MCF 10A (cell line): Measurements from ENCODE around the gene ENO4. TPM values are rescaled to one million over a fixed set of nuclear protein-coding genes. Genes with fewer than 3 reads are reported as not detected.

Source experiments
- Bru-seq: library from RNA; stranded (reverse); fragments of 400-500 nt; gene quantifications from one replicate; lab custom pipeline; 2021; lab: Mats Ljungman, UMichigan
- BruChase-seq, 2 experiments: library from RNA; stranded (reverse); fragments of 400-500 nt; gene quantifications; one replicate each; lab custom pipeline; 2021; lab: Mats Ljungman, UMichigan
- BruUV-seq: library from RNA; stranded (reverse); fragments of 400-500 nt; replicated peaks from 2 replicates; lab custom pipeline; 2021; lab: Mats Ljungman, UMichigan
- CTCF ChIA-PET: fragments of 300-600 bp; sonication (Branson Sonifier 250); formaldehyde crosslinking; extraction: SDS; loops from one replicate; lab custom pipeline; 2021; ENCODE audit warnings: antibody characterized with exemption, inconsistent platforms; lab: Yijun Ruan, JAX
- POLR2A ChIA-PET: fragments of 300-600, 350-650 bp; sonication (Branson Sonifier 250); formaldehyde crosslinking; extraction: SDS; loops from one replicate; lab custom pipeline; 2020; ENCODE audit warnings: antibody characterized with exemption, inconsistent platforms; lab: Yijun Ruan, JAX
- DNase-seq: peaks from one replicate; pipeline ENCODE4 v3.0.0-alpha.2; 2018; ENCODE audit not compliant: unreplicated experiment
- H3K27ac Mint-ChIP-seq: one replicate; pipeline ENCODE4 v1.8.0; 2022; ENCODE audit warnings: mild to moderate bottlenecking, low read depth, mixed read lengths; ENCODE audit not compliant: unreplicated experiment
- H3K27me3 Mint-ChIP-seq: one replicate; pipeline ENCODE4 v1.8.0; 2022; ENCODE audit warnings: mixed read lengths; ENCODE audit not compliant: insufficient read depth, unreplicated experiment
- H3K36me3 Mint-ChIP-seq: one replicate; pipeline ENCODE4 v1.8.0; 2022; ENCODE audit warnings: mild to moderate bottlenecking, moderate library complexity, mixed read lengths; ENCODE audit not compliant: insufficient read depth, unreplicated experiment
- H3K4me1 Mint-ChIP-seq: one replicate; pipeline ENCODE4 v1.8.0; 2022; ENCODE audit warnings: mixed read lengths; ENCODE audit not compliant: insufficient read depth, unreplicated experiment
- H3K4me3 Mint-ChIP-seq: one replicate; pipeline ENCODE4 v1.8.0; 2022; ENCODE audit warnings: mild to moderate bottlenecking, moderate library complexity, mixed read lengths; ENCODE audit not compliant: unreplicated experiment
- H3K9me3 Mint-ChIP-seq: one replicate; pipeline ENCODE4 v1.8.0; 2022; ENCODE audit warnings: mixed read lengths; ENCODE audit not compliant: unreplicated experiment
- intact Hi-C: fragments of 100-400 bp; cut with micrococcal nuclease; formaldehyde crosslinking; loops from 2 replicates; pipeline ENCODE4 v1.14.1; 2022
- long read RNA-seq: library from polyadenylated mRNA; stranded (forward); transcript quantifications from one replicate; pipeline ENCODE4 v2.0.0, GENCODE V29; 2022
- total RNA-seq: library from RNA; stranded (reverse); gene quantifications from 2 replicates; pipeline ENCODE4 v1.2.3, GENCODE V29; 2022
- TF ChIP-seq, protein P1 (sequence below): fragments of 200-600 bp; IDR thresholded peaks from one replicate; pipeline ENCODE4 v1.8.0; 2022; ENCODE audit warnings: antibody characterized with exemption, mild to moderate bottlenecking; ENCODE audit not compliant: unreplicated experiment

The ENO4 gene, protein sequence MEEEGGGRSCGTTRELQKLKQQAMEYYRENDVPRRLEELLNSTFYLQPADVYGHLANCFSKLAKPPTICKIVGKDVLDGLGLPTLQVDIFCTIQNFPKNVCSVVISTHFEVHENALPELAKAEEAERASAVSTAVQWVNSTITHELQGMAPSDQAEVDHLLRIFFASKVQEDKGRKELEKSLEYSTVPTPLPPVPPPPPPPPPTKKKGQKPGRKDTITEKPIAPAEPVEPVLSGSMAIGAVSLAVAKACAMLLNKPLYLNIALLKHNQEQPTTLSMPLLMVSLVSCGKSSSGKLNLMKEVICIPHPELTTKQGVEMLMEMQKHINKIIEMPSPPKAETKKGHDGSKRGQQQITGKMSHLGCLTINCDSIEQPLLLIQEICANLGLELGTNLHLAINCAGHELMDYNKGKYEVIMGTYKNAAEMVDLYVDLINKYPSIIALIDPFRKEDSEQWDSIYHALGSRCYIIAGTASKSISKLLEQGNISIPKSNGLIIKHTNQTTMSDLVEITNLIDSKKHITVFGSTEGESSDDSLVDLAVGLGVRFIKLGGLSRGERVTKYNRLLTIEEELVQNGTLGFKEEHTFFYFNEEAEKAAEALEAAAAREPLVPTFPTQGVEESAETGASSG
- total RNA-seq (0.15 TPM in 1 of 2 replicates, not detected in the other), Bru-seq, nascent RNA (percentile 21 among the genes with signal in this experiment), BruChase-seq, experiment 1, labeled RNA remaining after a 6-hour chase (percentile 15 among the genes with signal in this experiment), BruChase-seq, experiment 2, labeled RNA remaining after a 2-hour chase (percentile 19 among the genes with signal in this experiment)
- long read RNA-seq, partial matches to known transcripts = 0 of 10 reads
- long read RNA-seq, other reads (novel, unspliced or antisense) = 10 of 10 reads

DNA sequence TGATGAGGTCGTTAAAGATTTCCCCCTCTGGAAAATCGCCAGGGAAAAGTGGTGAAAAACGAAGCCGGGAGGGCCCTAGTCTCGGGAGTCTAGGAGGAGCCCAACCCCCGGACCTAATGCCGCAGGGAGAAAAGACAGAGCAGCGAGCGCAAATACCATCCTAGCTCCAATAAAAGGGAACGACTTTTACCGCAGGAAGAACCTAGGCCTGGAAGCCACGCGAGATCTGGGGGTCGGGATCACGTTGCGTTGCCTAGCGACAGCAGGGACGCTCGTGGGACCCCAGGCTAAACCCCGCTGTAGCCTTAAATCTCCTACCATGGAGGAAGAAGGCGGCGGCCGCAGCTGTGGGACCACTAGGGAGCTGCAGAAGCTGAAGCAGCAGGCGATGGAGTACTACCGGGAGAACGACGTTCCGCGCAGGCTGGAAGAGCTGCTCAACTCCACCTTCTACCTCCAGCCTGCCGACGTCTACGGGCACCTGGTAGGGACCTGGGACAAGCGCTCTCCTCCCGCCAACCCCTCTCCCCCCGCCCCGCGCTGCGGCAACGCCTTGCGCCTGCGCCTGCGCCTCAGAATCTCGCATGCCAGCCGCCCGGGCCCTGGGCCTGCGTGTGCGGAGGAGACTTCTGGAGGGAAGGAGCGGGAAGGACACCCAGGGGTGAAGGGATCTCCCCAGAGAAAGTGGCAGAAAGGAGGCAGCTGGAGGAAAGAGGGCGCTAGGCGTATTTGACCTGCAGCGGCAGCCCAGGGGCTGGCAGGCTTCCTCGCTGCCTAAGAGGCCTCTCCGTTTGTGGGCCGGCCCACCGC is at the start of gene ENO4:
ENO4 (plus strand) TSS at position 252 of the 810 bp plus-strand sequence; CDS start at position 320, 68 bp downstream.
- peak; percentile 89 for DNase-seq
- intact Hi-C loops = loop anchor here (2.0 to 5.0 kb wide), 2 partner anchors 38 to 155 kb away; partner anchors contain the start of gene SHTN1
- Mint-ChIP-seq H3K4me3 (peak within 1 kb of the TSS; percentile 90), H3K4me1 (peaks cover 29% of the 10 kb centered on the region), H3K27me3 (no peaks in the 10 kb centered on the region), H3K9me3 (no peaks in the 10 kb centered on the region), H3K27ac (peak within 1 kb of the TSS; percentile 95), H3K36me3 (no peaks in the 10 kb centered on the region)
- TF ChIP-seq, protein P1, sequence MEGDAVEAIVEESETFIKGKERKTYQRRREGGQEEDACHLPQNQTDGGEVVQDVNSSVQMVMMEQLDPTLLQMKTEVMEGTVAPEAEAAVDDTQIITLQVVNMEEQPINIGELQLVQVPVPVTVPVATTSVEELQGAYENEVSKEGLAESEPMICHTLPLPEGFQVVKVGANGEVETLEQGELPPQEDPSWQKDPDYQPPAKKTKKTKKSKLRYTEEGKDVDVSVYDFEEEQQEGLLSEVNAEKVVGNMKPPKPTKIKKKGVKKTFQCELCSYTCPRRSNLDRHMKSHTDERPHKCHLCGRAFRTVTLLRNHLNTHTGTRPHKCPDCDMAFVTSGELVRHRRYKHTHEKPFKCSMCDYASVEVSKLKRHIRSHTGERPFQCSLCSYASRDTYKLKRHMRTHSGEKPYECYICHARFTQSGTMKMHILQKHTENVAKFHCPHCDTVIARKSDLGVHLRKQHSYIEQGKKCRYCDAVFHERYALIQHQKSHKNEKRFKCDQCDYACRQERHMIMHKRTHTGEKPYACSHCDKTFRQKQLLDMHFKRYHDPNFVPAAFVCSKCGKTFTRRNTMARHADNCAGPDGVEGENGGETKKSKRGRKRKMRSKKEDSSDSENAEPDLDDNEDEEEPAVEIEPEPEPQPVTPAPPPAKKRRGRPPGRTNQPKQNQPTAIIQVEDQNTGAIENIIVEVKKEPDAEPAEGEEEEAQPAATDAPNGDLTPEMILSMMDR = no peak
- POLR2A ChIA-PET = interaction anchor here (0.7 to 2.3 kb wide), 16 partner anchors 9 to 318 kb away, joined by 3 to 24 read pairs (median 3); no protein-coding TSS in a partner anchor
- BruUV-seq = TSS peak; percentile 72
- CTCF ChIA-PET = interaction anchor here (0.7 to 1.6 kb wide), 5 partner anchors 12 to 325 kb away, joined by 3 to 11 read pairs (median 4); no protein-coding TSS in a partner anchor

DNA sequence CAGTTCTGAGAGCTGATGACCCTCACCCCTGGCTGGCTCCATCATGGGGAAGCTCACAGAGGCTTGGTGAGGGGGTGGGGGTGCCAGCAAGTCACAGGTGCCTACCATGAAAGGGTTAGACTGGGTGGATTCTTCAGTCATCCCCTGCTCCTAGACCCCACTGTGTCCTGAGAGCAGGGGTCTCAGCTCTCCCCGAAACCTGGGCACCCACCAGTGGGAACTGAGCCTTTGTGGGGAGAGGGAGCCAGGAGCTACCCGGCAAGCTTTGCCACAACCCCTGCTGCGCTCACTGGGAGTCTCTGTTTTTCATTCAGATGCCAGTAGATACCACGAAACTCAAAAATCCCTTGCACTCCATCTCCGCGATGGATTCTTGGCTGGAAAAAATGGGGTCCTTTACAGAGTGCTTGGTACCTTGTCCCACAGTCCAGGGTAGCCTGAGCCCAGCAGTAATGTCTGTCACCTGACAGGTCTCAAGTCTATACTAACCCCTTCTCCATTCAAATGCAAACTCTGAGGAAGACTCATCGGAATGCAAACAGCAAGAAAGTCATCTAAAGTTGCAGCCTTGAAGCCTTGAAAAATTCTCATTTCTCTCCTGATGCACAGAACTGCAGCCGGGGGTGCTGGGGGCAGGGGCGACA is 48.9 kb upstream of the ENO4 start:
- intact Hi-C loops = no loop called here
- POLR2A ChIA-PET = no interaction called here
- Mint-ChIP-seq H3K4me3 (no peak overlapping the region), H3K36me3 (no peaks in the 10 kb centered on the region), H3K4me1 (no peaks in the 10 kb centered on the region), H3K27ac (no peak overlapping the region), H3K27me3 (peaks cover 21% of the 10 kb centered on the region), H3K9me3 (no peaks in the 10 kb centered on the region)
- DNase-seq = no peak
- no TSS peak for BruUV-seq
- TF ChIP-seq, protein P1 = no peak
- CTCF ChIA-PET = interaction anchor here (0.5 to 18.6 kb wide), 5 partner anchors 9 to 417 kb away, joined by 3 to 578 read pairs (median 3); no protein-coding TSS in a partner anchor

DNA sequence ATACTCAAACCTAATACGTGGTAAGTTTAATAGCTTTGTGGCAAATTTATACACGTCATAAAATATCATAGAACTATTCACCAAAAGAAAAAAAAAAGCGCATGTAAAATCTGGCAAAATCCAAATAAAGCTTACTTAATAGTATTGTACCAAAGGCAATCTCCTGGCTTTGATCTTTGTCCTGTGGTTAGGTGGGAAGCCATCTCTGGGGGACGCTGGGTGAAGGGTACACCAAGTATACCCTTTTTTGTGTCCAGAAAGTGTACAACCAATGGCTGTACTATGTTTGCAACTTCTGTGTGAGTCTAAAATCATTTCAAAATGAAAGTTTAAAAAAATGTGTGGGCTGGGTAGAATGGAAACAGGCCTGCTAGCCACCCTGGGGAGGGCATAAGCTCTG is 47.6 kb upstream of the ENO4 start:
- ChIA-PET CTCF (interaction anchor here (0.6 to 18.6 kb wide), 3 partner anchors 14 to 370 kb away, joined by 3 to 578 read pairs (median 8); no protein-coding TSS in a partner anchor), POLR2A (interaction anchor here (0.5 kb wide), 1 partner anchor 908 kb away, joined by 3 read pairs; no protein-coding TSS in a partner anchor)
- Mint-ChIP-seq H3K9me3 (no peaks in the 10 kb centered on the region), H3K27me3 (peaks cover 21% of the 10 kb centered on the region), H3K36me3 (no peaks in the 10 kb centered on the region), H3K27ac (no peak overlapping the region), H3K4me1 (no peaks in the 10 kb centered on the region), H3K4me3 (no peak overlapping the region)
- no TSS peak for BruUV-seq
- no peak for DNase-seq
- TF ChIP-seq, protein P1 = no peak
- intact Hi-C loops = no loop called here
